NCI-H2107 (cell line): ENCODE measurements around the gene IL1RL2.

Source experiments
- DNase-seq: peaks from one replicate; lab custom pipeline; 2025; lab: John Stamatoyannopoulos, UW

IL1RL2 gene

GRCh38 chr2:102267774-102268173 is 81.0 kb downstream of the IL1RL2 start:
- DNase-seq: no peak

DNA sequence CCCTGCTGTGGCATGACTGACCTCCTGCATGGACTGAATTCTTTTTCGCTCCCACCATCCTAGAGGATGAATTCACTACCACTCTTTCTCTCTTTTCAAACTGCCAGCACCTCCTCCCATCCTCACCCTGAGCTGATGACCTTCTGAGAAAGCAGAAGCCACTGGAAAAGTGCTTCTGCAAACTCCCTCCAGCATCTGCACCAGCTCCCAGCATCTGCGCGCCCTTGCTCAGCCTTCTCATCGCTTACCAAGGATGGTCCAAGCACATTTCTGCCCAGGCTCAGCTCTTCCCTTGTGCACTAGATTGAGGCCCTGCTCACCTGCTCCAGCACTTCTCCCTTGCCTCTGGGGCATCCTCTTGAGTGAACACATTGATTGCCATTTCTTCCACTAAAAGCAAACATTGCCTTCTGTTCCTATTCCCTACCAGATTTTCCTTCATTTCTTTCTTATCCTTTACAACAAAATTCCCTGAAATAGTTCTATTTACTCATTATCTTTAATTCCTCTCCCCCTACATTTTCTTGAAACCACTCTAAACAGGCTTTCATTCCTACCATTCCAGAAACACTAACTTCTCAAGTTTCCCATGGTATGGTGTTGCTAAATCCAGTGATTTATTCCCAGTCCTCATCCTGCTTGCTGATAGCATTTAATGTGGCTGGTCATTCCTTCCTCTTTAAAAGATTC is 81.8 kb downstream of the IL1RL2 start:
- DNase-seq: no peak

- no peak for DNase-seq
These were observed 82.3 kb downstream of the IL1RL2 start for GRCh38 chr2:102269200-102269524.

GRCh38 chr2:102271844-102272243 is 85.0 kb downstream of the IL1RL2 start:
- no peak for DNase-seq

DNA sequence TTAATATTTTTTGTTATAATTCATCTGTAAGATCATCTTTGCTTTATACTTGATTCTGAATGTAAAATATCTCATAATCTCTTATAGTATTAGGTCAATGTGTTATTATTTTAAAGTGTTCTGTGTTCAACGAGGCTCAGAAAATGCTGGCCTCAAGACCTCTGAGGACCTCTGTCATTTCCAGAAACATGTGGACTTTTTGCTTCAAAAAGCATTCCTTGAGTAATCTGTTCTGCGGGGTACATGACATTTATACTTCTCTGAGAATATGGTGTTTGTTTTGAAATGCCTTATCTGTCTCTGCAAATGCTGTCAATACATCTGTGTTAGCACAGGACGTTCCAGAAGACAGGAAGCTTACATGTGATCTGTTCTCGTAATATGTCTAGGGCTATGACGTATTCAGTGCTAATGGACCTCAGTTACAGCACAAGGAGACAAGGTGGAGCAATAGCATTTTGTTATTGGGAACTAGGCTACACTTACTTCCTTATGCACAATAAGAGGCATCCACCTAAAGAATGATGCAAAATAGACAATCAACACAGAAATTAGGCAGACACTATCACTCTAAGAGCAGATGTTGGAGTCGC is 86.9 kb downstream of the IL1RL2 start:
- no peak for DNase-seq

- DNase-seq: no peak
These were observed 89.9 kb downstream of the IL1RL2 start for GRCh38 chr2:102276549-102277201.

DNA sequence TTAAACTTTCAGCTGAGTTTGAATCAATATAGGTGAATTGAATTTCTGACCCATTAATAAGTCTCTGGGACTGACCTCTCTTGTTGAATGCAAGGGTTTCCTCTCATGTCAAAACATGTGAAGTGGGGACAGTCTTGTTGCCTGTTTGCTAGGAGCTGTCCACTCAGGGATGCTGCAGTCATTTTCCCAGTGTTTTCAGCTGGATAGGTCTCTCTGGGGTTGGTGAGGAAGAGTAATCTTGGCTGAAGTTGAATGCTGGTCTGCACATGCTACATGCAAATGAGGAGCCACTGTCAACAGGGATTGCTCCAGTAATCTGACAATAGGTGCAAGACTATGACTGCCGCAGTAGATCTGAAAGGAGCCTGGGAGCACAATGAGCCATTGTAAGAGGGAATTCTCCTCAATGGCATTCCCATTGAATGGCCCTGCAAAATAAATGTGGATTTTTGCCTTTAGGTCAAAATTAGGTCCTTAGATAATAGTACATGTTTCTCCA is 90.4 kb downstream of the IL1RL2 start:
- DNase-seq: no peak

GRCh38 chr2:102278720-102279390 is 92.0 kb downstream of the IL1RL2 start:
- DNase-seq: no peak

GRCh38 chr2:102279391-102279735 is 92.5 kb downstream of the IL1RL2 start:
- DNase-seq: no peak

- no peak for DNase-seq
These were observed 95.9 kb downstream of the IL1RL2 start for GRCh38 chr2:102282678-102283091.

GRCh38 chr2:102283996-102284395 is 97.2 kb downstream of the IL1RL2 start:
- no peak for DNase-seq

DNA sequence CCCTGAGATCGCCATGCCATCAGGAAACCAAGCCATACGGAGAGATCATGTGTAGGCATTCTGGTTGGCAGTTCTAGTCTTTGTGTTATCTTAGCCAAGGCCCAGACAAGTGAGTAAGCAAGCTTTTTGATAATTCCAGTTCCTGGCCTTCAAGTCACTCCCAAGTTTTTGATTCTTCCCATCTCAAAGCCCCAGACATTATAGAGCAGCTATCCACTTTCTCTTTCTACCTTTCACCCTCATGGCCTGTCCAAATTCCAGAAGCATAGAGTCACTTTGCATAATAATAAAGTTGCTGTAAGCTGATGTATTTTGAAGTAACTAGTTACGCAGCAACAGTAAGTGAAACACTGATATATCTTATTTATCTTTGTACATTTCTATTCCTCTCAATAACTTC is 97.8 kb downstream of the IL1RL2 start:
- no peak for DNase-seq

DNA sequence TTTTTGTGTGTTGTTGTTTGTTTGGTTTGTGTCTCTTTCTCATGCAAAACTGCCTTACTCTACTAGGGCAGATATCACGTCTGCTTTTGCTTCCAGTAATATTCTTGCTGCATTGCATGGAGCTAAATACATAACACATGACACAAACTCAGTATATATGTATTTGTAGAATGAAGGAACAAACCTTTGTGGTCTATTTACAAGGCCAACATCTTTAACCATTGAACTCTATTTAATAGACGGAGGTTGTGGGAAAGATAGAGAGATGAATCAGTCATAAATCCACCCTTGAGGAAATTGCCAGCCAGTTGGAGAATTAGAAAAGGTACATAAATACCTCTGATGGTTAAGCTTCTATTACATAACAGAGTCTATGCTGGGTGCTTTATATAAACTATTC is 98.5 kb downstream of the IL1RL2 start:
- no peak for DNase-seq

- no peak for DNase-seq
These were observed 99.2 kb downstream of the IL1RL2 start for GRCh38 chr2:102286041-102286440.

GRCh38 chr2:102289129-102289528 is 102.3 kb downstream of the IL1RL2 start:
- DNase-seq: no peak
